Measurements from ENCODE around the gene PLB1.

The PLB1 gene

GRCh38 chr2:28495551-28496250 lies at the start of gene PLB1:
PLB1 (plus strand) TSS chr2:28496060; CDS start chr2:28496115, 55 bp downstream.
- H3K4me3 ChIP-seq (ENCODE audit: low read depth, low read length) = no peak within 1 kb of the TSS
- DNase-seq (ENCODE audit: low read depth) = no peak
- TF ChIP-seq CTCF (IDR thresholded peaks at IDR 0.05; ENCODE audit: insufficient read depth, low read depth, low read length, missing control alignments) = no peak

GRCh38 chr2:28446531-28446930 lies 49.3 kb upstream of the PLB1 start:
- no peak overlapping the region for H3K4me3 ChIP-seq (ENCODE audit: low read depth, low read length)
- TF ChIP-seq CTCF (IDR thresholded peaks at IDR 0.05; ENCODE audit: insufficient read depth, low read depth, low read length, missing control alignments) = no peak
- no peak for DNase-seq (ENCODE audit: low read depth)

- TF ChIP-seq CTCF (IDR thresholded peaks at IDR 0.05; ENCODE audit: insufficient read depth, low read depth, low read length, missing control alignments) = no peak
- H3K4me3 ChIP-seq (ENCODE audit: low read depth, low read length) = no peak overlapping the region
- no peak for DNase-seq (ENCODE audit: low read depth)
Observed at GRCh38 chr2:28447086-28447485, 48.8 kb upstream of the PLB1 start.

- no peak for DNase-seq (ENCODE audit: low read depth)
- TF ChIP-seq CTCF (IDR thresholded peaks at IDR 0.05; ENCODE audit: insufficient read depth, low read depth, low read length, missing control alignments) = no peak
- H3K4me3 ChIP-seq (ENCODE audit: low read depth, low read length) = no peak overlapping the region
Observed at GRCh38 chr2:28447943-28448792, 47.7 kb upstream of the PLB1 start.

GRCh38 chr2:28448793-28449100 lies 47.1 kb upstream of the PLB1 start:
- H3K4me3 ChIP-seq (ENCODE audit: low read depth, low read length) = no peak overlapping the region
- no peak for DNase-seq (ENCODE audit: low read depth)
- no peak for TF ChIP-seq CTCF (IDR thresholded peaks at IDR 0.05; ENCODE audit: insufficient read depth, low read depth, low read length, missing control alignments)

- no peak overlapping the region for H3K4me3 ChIP-seq (ENCODE audit: low read depth, low read length)
- TF ChIP-seq CTCF (IDR thresholded peaks at IDR 0.05; ENCODE audit: insufficient read depth, low read depth, low read length, missing control alignments) = no peak
- DNase-seq (ENCODE audit: low read depth) = no peak
Observed at GRCh38 chr2:28449126-28449487, 46.8 kb upstream of the PLB1 start.
